T-helper 9 cell (primary cell): ENCODE results near the gene RAD51B.
"Not testable (repeated sequence)": the region's sequence is repeated elsewhere in the genome, so short reads cannot be mapped to it uniquely, and the experiment has no call there.

ENCODE experiments used
- DNase-seq: peaks from one replicate; pipeline ENCODE4 v3.0.0-alpha.2; 2020

RAD51B gene

DNA sequence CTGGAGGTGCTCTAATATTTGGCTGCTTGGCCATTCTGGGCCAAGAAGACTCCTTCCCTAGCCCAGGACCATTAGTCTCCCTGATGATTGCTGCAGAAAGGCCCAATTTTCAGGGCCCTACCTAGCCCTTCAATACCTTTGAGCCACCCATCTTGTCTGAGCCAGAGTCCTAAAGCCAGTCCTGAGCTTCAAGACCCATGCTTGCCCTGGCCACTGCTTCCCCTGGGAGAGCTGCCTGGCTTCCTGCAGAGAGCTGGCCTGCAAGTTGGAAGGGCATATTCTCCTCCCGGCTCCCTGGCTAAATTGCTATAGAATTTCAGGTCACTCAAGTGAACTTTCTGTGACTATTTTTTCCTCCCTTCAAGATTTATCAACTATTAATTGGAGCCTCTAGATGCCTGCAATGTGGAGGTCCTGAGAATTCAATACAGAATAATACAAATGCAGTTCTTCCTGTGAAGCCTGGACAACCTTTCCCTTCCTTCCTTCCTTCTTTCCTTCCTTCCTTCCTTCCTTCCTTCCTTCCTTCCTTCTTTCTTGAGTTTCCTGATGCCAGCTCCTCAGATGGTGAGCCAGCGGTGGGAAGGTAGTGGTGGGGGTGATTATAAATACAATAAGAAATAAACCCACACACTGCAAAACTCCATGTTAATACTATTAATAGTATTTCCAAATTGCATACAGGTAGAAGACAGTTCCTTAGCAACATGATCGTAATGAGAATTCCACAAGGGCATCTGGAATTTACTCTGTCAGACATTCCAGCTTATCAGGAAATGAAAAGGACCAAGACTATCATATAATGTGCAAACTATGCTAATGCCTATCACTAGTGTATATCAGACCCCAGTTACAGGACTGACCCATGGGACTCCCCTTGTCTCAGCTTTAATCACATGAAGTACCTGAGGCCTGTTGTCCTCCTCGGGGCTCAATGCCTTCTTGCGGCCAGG, 865.2 kb downstream of the RAD51B start:
- DNase-seq, result no peak

DNA sequence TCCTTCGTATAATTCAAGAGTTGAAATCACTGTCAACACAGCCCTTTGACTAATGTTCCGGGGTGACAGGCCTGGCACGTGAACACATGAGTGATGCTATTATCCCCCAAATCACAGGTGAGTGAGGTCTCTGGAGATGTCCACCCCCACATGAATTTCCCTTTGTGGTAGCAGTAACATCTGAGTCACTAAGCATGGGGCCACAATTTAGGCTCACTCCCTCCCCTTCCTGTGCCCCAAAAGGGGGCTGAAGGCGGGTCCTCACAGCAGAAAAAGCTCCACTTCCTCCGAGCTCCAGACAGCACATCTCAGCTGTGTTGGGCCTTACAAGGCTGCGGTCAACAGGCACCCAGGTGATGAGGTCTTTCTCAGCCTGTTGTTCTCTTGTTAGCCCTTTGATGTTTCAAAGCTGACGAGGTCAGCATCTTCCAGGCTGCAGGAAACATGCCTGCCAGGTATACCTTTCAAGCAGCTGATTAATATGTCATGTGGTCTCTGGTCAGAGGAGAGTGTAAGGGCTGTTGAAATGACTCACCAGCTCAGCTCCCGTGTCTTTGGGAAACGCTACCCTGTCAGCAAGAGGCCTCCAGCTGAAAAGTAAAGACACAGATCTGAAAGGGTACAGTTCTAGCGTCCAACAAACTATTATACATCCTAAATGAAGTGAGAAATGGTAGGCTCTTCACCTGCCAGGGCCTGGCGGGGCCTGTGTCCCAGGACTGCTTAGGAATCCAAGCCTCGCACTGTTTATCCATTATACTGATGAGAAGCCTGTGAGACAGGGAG, 866.0 kb downstream of the RAD51B start:
- peak; percentile 70 for DNase-seq

GRCh38 chr14:68686205-68686465, 866.6 kb downstream of the RAD51B start:
- no peak for DNase-seq

DNA sequence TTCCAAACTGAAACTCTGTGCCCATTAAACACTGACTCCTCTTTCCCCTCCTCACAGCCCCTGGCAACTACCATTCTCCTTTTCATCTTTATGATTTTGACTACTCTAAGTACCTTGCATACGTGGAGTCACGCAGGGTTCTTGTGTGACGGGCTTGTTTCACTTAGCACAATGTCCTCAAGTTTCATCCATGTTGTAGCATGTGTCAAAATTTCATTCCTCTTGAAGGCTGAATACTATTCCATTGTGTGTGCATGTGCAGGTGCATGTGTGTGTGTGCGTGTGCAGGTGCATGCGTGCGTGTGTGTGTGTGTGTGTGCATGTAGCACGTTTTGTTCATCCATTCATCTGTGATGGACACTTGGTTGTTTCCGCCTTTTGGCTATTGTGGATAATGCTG, 867.1 kb downstream of the RAD51B start:
- no peak for DNase-seq

DNA sequence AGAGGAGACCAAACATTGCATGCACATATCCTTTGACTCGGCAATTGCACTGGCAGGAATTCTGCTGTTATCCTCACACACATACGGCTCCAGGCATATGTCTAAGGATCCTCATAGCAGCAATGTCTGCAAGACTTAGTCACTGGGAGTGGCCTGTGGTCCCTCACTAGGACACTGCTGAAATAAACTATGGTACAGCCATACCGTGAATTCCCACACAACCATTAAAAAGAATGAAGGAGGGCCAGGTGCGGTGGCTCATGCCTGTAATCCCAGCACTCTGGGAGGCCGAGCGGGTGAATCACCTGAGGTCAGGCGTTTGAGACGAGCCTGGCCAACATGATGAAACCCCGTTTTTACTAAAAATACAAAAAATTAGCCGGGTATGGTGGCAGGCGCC, 868.2 kb downstream of the RAD51B start:
- DNase-seq, result no peak

DNA sequence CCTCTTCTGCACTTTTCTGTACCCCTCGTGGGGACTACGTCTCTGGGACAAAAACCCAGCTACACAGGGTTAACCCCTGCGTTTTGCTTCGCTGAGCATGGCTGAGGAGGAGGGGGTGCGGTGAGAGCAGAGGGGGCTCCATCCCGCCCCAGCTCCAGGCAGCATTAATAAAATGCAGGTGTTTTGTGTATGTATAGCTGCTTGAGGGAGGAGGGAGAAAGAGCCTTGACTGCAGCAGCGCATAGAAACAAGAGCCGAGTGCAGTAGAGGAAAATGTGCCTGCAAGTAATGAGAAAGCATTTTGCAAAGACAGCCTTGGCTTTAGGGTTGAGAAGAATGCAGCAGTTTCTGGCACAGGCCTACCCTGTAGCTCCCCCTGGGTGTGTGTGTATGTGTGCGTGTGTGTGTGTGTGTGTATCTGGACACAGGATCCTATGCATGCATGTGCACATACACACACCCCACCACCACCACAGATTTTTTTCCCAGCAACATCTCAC, 869.3 kb downstream of the RAD51B start:
- DNase-seq, result no peak

DNA sequence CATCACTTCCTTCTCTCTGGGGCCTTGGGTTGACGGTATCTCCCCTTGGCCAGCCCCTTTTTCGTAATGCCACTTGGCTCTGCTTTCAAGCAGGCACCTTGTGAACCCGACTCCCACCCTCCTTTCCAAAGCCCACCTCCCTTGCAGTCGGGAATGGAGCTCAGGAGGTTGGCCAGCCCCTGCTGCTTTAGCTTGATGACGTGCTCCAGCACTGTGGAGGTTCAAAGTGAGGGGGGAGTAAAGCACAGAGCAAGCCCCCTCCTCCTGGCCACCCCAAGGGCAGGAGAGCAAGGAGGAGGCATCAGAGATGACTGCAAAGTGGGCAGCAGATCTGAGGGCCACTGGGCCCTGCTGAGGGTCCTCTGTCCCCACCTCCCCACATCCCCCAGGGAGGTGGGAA, 869.9 kb downstream of the RAD51B start:
- DNase-seq, result no peak

- no peak for DNase-seq
Measured at GRCh38 chr14:68690089-68690958, 870.7 kb downstream of the RAD51B start.

- DNase-seq, result no peak
Measured at GRCh38 chr14:68691031-68691791, 871.6 kb downstream of the RAD51B start.

- DNase-seq, result no peak
Measured at GRCh38 chr14:68691792-68692118, 872.2 kb downstream of the RAD51B start.

GRCh38 chr14:68692216-68692615, 872.6 kb downstream of the RAD51B start:
- DNase-seq, result no peak

- DNase-seq, result no peak
Measured at GRCh38 chr14:68692916-68693771, 873.6 kb downstream of the RAD51B start.

DNA sequence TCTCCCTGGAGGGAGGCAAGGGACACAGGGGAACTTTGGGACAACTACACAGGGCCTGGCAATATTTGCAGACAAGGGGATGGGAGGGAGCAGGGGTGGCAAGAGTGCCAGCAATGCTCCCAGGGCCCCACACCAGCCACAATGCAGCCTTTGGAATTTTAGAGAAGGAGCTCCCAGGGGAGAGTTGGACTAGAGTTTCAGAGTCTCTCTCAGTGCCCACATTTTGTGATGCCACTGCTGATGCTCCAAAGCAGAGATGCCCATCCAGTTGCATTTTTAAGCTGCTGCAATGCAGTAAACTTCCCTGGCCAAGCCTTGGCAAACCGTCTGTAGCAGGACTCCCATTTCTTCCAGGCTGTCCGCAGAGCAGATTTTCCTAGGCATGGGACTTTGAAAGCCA, 874.3 kb downstream of the RAD51B start:
- DNase-seq, result no peak

DNA sequence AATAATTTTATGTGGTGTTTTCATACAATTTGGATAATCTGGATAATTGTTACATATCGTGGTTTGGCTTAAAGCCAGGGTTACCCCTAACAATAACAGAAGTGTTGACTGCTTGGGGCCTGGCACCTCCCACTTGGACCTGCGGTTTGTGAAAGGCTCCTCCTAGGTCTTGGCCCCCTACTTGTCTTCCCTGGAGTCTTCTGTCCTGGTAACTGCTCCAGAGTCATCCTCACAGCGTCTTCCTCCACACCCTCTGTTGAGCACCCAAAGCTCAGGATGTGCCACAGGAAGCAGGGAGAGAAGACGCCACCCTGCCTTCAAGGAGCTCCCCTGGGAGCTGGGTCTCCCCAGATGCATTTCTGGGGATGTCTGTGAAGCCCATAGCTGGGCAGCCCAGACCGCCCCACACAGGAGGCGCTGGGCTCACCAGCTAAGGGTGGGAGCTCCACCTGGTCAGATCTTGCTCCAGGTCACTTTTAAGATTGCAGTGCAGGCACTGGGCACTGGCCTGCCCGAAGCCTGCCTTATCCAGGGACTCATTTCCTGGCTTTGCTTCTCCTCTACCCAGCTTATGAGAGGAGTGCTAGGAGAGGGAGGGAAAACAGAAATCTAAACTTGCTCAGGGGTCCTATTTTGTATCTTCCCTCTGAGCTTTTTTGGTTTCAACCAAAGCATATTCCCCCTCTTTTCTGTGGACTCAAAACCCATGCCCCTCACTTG, 875.1 kb downstream of the RAD51B start:
- no peak for DNase-seq

DNA sequence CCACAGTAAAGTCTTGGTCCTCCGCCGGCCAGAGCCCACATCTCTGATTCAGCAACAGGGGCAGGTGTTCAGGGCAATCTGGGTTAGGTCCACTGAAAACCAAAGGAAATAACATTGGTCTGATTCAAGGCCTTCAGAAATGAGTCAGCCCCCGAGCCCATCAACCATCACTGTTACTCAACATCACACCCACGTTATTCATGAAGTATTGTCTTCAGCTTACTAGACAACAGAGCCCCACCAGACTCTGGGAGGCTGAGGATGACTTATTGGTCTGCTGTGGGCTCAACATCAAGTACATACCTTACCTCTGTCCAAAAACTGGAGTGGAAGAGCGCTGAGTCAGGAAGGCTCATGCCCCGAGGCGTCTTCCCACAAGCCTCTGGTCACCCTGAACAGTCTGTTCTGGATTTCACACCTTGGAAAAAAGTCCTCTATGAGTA, 875.8 kb downstream of the RAD51B start:
- DNase-seq, result no peak

DNA sequence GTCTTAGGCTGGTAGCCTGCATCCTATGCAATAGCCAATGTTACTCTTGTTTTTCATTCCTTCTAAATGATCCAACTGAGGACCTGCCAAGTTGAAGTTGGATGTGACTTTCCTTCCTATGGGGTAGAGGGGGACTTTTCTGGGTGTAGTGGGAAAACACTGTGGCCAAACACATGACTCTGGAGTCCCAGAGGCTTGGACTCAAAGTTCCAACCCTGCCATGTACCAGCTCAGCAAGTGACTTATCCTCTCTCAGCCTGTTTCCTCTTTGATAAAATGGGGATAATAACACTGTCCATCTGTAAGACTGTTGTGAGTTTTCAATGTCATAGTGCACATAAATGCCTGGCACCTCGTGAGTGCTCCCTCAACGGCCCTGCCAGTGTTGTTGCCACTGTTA, 876.3 kb downstream of the RAD51B start:
- DNase-seq, result no peak

GRCh38 chr14:68696266-68696665, 876.7 kb downstream of the RAD51B start:
- DNase-seq, result no peak

GRCh38 chr14:68696721-68697495, 877.3 kb downstream of the RAD51B start:
- no peak for DNase-seq

GRCh38 chr14:68698773-68699172, 879.2 kb downstream of the RAD51B start:
- DNase-seq, result not testable (repeated sequence)
